Keratinocyte (primary cell): ENCODE data around the gene TK2. TPM values are rescaled to one million over a fixed set of nuclear protein-coding genes. Genes with fewer than 3 reads are reported as not detected.

Experiments
- DNase-seq: peaks from one replicate; pipeline ENCODE4 v3.0.0-alpha.2; 2011; ENCODE audit warnings: low read depth, missing footprints, low spot score
- FAIRE-seq: peaks from 2 replicates; lab custom pipeline; 2011; peaks lifted over from hg19 to GRCh38; lab: Jason Lieb, UNC
- H2AFZ ChIP-seq: 2 replicates; pipeline ENCODE4 v1.6.0; 2012; ENCODE audit warnings: low read length, control low read depth, inconsistent platforms; ENCODE audit not compliant: control insufficient read depth
- H3K27ac ChIP-seq: 2 replicates; pipeline ENCODE4 v1.5.1; 2011; ENCODE audit warnings: low read length; ENCODE audit not compliant: control insufficient read depth, insufficient read depth
- H3K27me3 ChIP-seq: 3 replicates; pipeline ENCODE4 v1.6.0; 2011; ENCODE audit warnings: low read length; ENCODE audit not compliant: control insufficient read depth, insufficient read depth; ENCODE audit errors: extremely low read depth
- H3K36me3 ChIP-seq, 2 experiments: 2 replicates in 1 of 2; 3 replicates in 1 of 2; pipeline ENCODE4 v1.5.1; 2011; ENCODE audit warnings: low read length in 2 of 2, mild to moderate bottlenecking in 1 of 2; ENCODE audit not compliant: control insufficient read depth in 2 of 2, insufficient read depth in 2 of 2; ENCODE audit errors: extremely low read depth in 1 of 2
- H3K4me1 ChIP-seq: 3 replicates; pipeline ENCODE4 v1.5.1; 2011; ENCODE audit warnings: low read length; ENCODE audit not compliant: control insufficient read depth, insufficient read depth; ENCODE audit errors: extremely low read depth
- H3K4me2 ChIP-seq: 3 replicates; pipeline ENCODE4 v1.6.0; 2011; ENCODE audit warnings: low read depth, low read length; ENCODE audit not compliant: control insufficient read depth, insufficient read depth; ENCODE audit errors: extremely low read depth
- H3K4me3 ChIP-seq, 3 experiments: fragments of 200-600 bp in 1 of 3; sonication (generic) in 1 of 3; 2 replicates in 2 of 3; 3 replicates in 1 of 3; pipeline ENCODE4 v1.5.1; 2011 to 2016; ENCODE audit warnings: low read length in 3 of 3, mild to moderate bottlenecking in 3 of 3, control low read depth in 2 of 3, inconsistent platforms in 1 of 3, low read depth in 1 of 3, mixed read lengths in 1 of 3, mixed run types in 1 of 3, moderate library complexity in 1 of 3; ENCODE audit not compliant: control insufficient read depth in 2 of 3, insufficient read depth in 2 of 3; ENCODE audit errors: extremely low read depth in 1 of 3
- H3K79me2 ChIP-seq: 2 replicates; pipeline ENCODE4 v1.6.0; 2012; ENCODE audit warnings: low read length; ENCODE audit not compliant: control insufficient read depth, insufficient read depth
- H3K9ac ChIP-seq: 3 replicates; pipeline ENCODE4 v1.6.0; 2011; ENCODE audit warnings: low read length; ENCODE audit not compliant: control insufficient read depth, insufficient read depth; ENCODE audit errors: extremely low read depth
- H3K9me1 ChIP-seq: 3 replicates; pipeline ENCODE4 v1.6.0; 2011; ENCODE audit warnings: low read length; ENCODE audit not compliant: control insufficient read depth, insufficient read depth; ENCODE audit errors: extremely low read depth
- H3K9me3 ChIP-seq: 2 replicates; pipeline ENCODE4 v1.5.1; 2012; ENCODE audit warnings: low read depth, low read length; ENCODE audit not compliant: control insufficient read depth
- H4K20me1 ChIP-seq: 3 replicates; pipeline ENCODE4 v1.6.0; 2011; ENCODE audit warnings: low read length; ENCODE audit not compliant: control insufficient read depth, insufficient read depth; ENCODE audit errors: extremely low read depth
- EZH2 ChIP-seq: IDR thresholded peaks from one replicate; pipeline ENCODE4 v1.6.1; 2012; ENCODE audit warnings: inconsistent platforms, mild to moderate bottlenecking, low read length, moderate library complexity
- dilution Hi-C: fragments of 300-500 bp; cut with MboI; formaldehyde crosslinking; loops from one replicate; pipeline ENCODE4 v1.7.0; 2020; ENCODE audit warnings: low sequenced_read_pairs; ENCODE audit not compliant: extremely low pct_ligation_motif_present
- polyA plus RNA-seq, 5 experiments: library from polyadenylated mRNA; depleted of rRNA in 3 of 5; stranded (reverse) in 3 of 5; stranded (forward) in 1 of 5; unstranded in 1 of 5; fragments of >200 nt; gene quantifications; 1 replicate in 1 of 5; 2 replicates in 3 of 5; 3 replicates in 1 of 5; pipeline versions ENCODE4 v1.2.1 to v1.2.3, GENCODE V29; 2011 to 2012; ENCODE audit warnings: missing spikeins in 2 of 5, low read depth in 1 of 5, low replicate concordance in 1 of 5
- TF ChIP-seq, protein P1 (sequence below), 3 experiments: IDR thresholded peaks in 1 of 3; conservative IDR thresholded peaks in 1 of 3; optimal IDR thresholded peaks in 1 of 3; 2 replicates in 2 of 3; 3 replicates in 1 of 3; pipeline versions ENCODE3 to v1.5.1; 2011; ENCODE audit warnings: low read length in 3 of 3, mild to moderate bottlenecking in 3 of 3, moderate library complexity in 2 of 3, control low read depth in 1 of 3, inconsistent platforms in 1 of 3; ENCODE audit not compliant: insufficient read depth in 2 of 3; ENCODE audit errors: extremely low read depth in 1 of 3

TK2 gene
- polyA plus RNA-seq, 1 donor (not counting 4 experiments of a cell fraction or from before 2014, with no cell fraction given) = 19.7 TPM

DNA sequence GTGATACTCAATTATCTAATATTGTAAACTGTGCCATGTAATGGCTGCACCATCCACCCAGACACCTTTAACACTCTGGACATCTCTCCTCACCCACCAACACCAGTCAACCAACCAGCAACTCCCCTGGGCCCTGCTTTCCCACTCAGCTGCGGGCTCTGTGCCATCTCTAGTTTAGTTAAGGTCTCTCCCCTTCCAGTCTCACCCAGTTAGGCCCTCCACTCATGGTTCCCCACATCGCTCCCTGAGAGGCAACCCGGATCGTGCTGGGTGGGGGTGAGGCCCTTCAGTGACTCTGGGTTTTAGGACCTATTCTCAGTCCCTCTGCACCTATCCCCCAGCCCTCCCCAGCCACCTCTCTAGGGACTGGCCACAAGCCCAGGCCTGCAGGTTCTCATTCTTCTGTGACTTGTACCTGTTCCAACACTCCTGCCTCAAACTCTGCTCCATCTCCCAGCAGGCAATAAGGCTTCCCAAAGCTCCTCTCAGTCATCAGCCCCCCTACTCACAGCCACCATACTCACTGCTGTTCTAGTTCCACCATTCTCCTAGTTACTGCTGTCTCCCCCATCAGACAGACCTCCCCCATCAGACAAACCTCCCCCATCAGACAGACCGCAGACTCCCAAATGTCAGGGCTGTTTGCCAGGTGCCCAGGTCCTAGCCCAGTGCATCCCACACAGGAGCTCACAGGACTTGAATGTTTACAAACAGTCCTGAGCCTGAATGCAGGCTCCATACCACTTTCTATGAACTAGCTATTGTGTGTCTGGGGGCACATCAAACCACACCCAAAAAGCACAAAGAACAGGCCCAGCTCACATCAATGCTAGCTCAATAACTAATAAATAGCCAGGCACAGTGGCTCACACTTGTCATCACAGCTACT lies 2.6 kb downstream of the TK2 start:
- no peak overlapping the region for H3K27ac ChIP-seq
- H4K20me1 ChIP-seq = no peaks in the 10 kb centered on the region
- no peak overlapping the region for H3K4me2 ChIP-seq
- FAIRE-seq = no peak
- no peaks in the 10 kb centered on the region for H3K27me3 ChIP-seq
- no peaks in the 10 kb centered on the region for H3K9me3 ChIP-seq
- H3K4me1 ChIP-seq = peaks cover 25% of the 10 kb centered on the region
- dilution Hi-C loops = no loop called here
- no peak overlapping the region for H3K4me3 ChIP-seq
- H3K9me1 ChIP-seq = no peaks in the 10 kb centered on the region
- H2AFZ ChIP-seq = no peak overlapping the region
- no peaks in the 10 kb centered on the region for H3K79me2 ChIP-seq
- H3K9ac ChIP-seq = no peak overlapping the region
- no peak for DNase-seq
- no peaks in the 10 kb centered on the region for H3K36me3 ChIP-seq
- no peak for TF ChIP-seq EZH2
- TF ChIP-seq, protein P1, sequence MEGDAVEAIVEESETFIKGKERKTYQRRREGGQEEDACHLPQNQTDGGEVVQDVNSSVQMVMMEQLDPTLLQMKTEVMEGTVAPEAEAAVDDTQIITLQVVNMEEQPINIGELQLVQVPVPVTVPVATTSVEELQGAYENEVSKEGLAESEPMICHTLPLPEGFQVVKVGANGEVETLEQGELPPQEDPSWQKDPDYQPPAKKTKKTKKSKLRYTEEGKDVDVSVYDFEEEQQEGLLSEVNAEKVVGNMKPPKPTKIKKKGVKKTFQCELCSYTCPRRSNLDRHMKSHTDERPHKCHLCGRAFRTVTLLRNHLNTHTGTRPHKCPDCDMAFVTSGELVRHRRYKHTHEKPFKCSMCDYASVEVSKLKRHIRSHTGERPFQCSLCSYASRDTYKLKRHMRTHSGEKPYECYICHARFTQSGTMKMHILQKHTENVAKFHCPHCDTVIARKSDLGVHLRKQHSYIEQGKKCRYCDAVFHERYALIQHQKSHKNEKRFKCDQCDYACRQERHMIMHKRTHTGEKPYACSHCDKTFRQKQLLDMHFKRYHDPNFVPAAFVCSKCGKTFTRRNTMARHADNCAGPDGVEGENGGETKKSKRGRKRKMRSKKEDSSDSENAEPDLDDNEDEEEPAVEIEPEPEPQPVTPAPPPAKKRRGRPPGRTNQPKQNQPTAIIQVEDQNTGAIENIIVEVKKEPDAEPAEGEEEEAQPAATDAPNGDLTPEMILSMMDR (optimal IDR thresholded peaks at IDR 0.05 in 1 of 3, IDR thresholded peaks at IDR 0.05 in 1 of 3, conservative IDR thresholded peaks at IDR 0.05 in 1 of 3; ENCODE audit: extremely low read depth in 1 of 3, insufficient read depth in 2 of 3, low read length in 3 of 3) = no peak

GRCh38 chr16:66544016-66544757 lies 5.7 kb downstream of the TK2 start:
- Histone ChIP-seq H3K9me1 (no peaks in the 10 kb centered on the region), H3K4me3 (no peak overlapping the region), H3K79me2 (no peaks in the 10 kb centered on the region), H4K20me1 (no peaks in the 10 kb centered on the region), H3K9ac (no peak overlapping the region), H3K4me1 (peaks cover 9% of the 10 kb centered on the region), H3K27ac (no peak overlapping the region), H3K36me3 (peaks cover 0 to 5% of the 10 kb centered on the region in 2 experiments), H3K4me2 (no peak overlapping the region), H3K9me3 (no peaks in the 10 kb centered on the region), H2AFZ (no peak overlapping the region), H3K27me3 (no peaks in the 10 kb centered on the region)
- FAIRE-seq (no peak), DNase-seq (no peak)
- TF ChIP-seq EZH2 = no peak
- dilution Hi-C loops = no loop called here
